ENCODE data around the gene DUOXA2. TPM values are rescaled to one million over a fixed set of nuclear protein-coding genes. Genes with fewer than 3 reads are reported as not detected.

Gene DUOXA2
- total and polyA plus RNA-seq, 2 donors (not counting 1 experiment from before 2014, with no cell fraction given) = not detected

GRCh38 chr15:45143946-45144345 is 29.8 kb downstream of the DUOXA2 start:
- no peaks in the 10 kb centered on the region for H3K9me3 ChIP-seq (ENCODE audit: control insufficient read depth, insufficient read depth, low read depth, low read length)
- H3K79me2 ChIP-seq (ENCODE audit: control insufficient read depth, insufficient read depth, low read length) = no peaks in the 10 kb centered on the region
- no peak overlapping the region for H3K27ac ChIP-seq (ENCODE audit: insufficient read depth, low read length)
- no peak overlapping the region for H3K9ac ChIP-seq (ENCODE audit: insufficient read depth, low read length)
- H3K4me3 ChIP-seq (replicated peaks in 1 of 4; ENCODE audit: control extremely low read depth in 1 of 4, insufficient read depth in 1 of 4, low read depth in 3 of 4, low read length in 4 of 4) = no peak overlapping the region
- H3K27me3 ChIP-seq (ENCODE audit: control insufficient read depth, insufficient read depth, low read length) = no peaks in the 10 kb centered on the region
- H3K36me3 ChIP-seq (ENCODE audit: control insufficient read depth, insufficient read depth, low read length) = no peaks in the 10 kb centered on the region
- no peak overlapping the region for H3K4me2 ChIP-seq (ENCODE audit: extremely low read depth, insufficient read depth, low read length)
- TF ChIP-seq EZH2 (IDR thresholded peaks at IDR 0.05; ENCODE audit: low read length, missing control alignments) (no peak), CTCF (conservative IDR thresholded peaks at IDR 0.05 in 1 of 2, IDR thresholded peaks at IDR 0.05 in 1 of 2; ENCODE audit: low read depth in 1 of 2, low read length in 2 of 2) (no peak)
- H2AFZ ChIP-seq (ENCODE audit: low read length) = no peak overlapping the region
- H4K20me1 ChIP-seq (ENCODE audit: control insufficient read depth, extremely low read depth, insufficient read depth, low read length) = no peaks in the 10 kb centered on the region
- DNase-seq (ENCODE audit: low read depth in 2 of 2) = no peak
- H3K4me1 ChIP-seq (ENCODE audit: control insufficient read depth, extremely low read depth, insufficient read depth, low read length) = no peaks in the 10 kb centered on the region

GRCh38 chr15:45144775-45145174 is 30.6 kb downstream of the DUOXA2 start:
- DNase-seq (ENCODE audit: low read depth in 2 of 2) = no peak
- no peaks in the 10 kb centered on the region for H3K79me2 ChIP-seq (ENCODE audit: control insufficient read depth, insufficient read depth, low read length)
- no peak overlapping the region for H3K4me3 ChIP-seq (replicated peaks in 1 of 4; ENCODE audit: control extremely low read depth in 1 of 4, insufficient read depth in 1 of 4, low read depth in 3 of 4, low read length in 4 of 4)
- H4K20me1 ChIP-seq (ENCODE audit: control insufficient read depth, extremely low read depth, insufficient read depth, low read length) = no peaks in the 10 kb centered on the region
- no peak overlapping the region for H3K9ac ChIP-seq (ENCODE audit: insufficient read depth, low read length)
- TF ChIP-seq CTCF (conservative IDR thresholded peaks at IDR 0.05 in 1 of 2, IDR thresholded peaks at IDR 0.05 in 1 of 2; ENCODE audit: low read depth in 1 of 2, low read length in 2 of 2) (no peak), EZH2 (IDR thresholded peaks at IDR 0.05; ENCODE audit: low read length, missing control alignments) (no peak)
- H3K4me1 ChIP-seq (ENCODE audit: control insufficient read depth, extremely low read depth, insufficient read depth, low read length) = no peaks in the 10 kb centered on the region
- H3K9me3 ChIP-seq (ENCODE audit: control insufficient read depth, insufficient read depth, low read depth, low read length) = no peaks in the 10 kb centered on the region
- H3K27ac ChIP-seq (ENCODE audit: insufficient read depth, low read length) = no peak overlapping the region
- H2AFZ ChIP-seq (ENCODE audit: low read length) = no peak overlapping the region
- H3K4me2 ChIP-seq (ENCODE audit: extremely low read depth, insufficient read depth, low read length) = no peak overlapping the region
- H3K27me3 ChIP-seq (ENCODE audit: control insufficient read depth, insufficient read depth, low read length) = no peaks in the 10 kb centered on the region
- H3K36me3 ChIP-seq (ENCODE audit: control insufficient read depth, insufficient read depth, low read length) = no peaks in the 10 kb centered on the region

- Histone ChIP-seq H3K79me2 (ENCODE audit: control insufficient read depth, insufficient read depth, low read length) (no peaks in the 10 kb centered on the region), H3K27me3 (ENCODE audit: control insufficient read depth, insufficient read depth, low read length) (no peaks in the 10 kb centered on the region), H3K27ac (ENCODE audit: insufficient read depth, low read length) (no peak overlapping the region), H2AFZ (ENCODE audit: low read length) (no peak overlapping the region), H3K4me3 (replicated peaks in 1 of 4; ENCODE audit: control extremely low read depth in 1 of 4, insufficient read depth in 1 of 4, low read depth in 3 of 4, low read length in 4 of 4) (no peak overlapping the region), H3K9ac (ENCODE audit: insufficient read depth, low read length) (no peak overlapping the region), H3K9me3 (ENCODE audit: control insufficient read depth, insufficient read depth, low read depth, low read length) (no peaks in the 10 kb centered on the region), H3K4me2 (ENCODE audit: extremely low read depth, insufficient read depth, low read length) (no peak overlapping the region), H4K20me1 (ENCODE audit: control insufficient read depth, extremely low read depth, insufficient read depth, low read length) (no peaks in the 10 kb centered on the region), H3K36me3 (ENCODE audit: control insufficient read depth, insufficient read depth, low read length) (no peaks in the 10 kb centered on the region), H3K4me1 (ENCODE audit: control insufficient read depth, extremely low read depth, insufficient read depth, low read length) (no peaks in the 10 kb centered on the region)
- no peak for DNase-seq (ENCODE audit: low read depth in 2 of 2)
- TF ChIP-seq CTCF (conservative IDR thresholded peaks at IDR 0.05 in 1 of 2, IDR thresholded peaks at IDR 0.05 in 1 of 2; ENCODE audit: low read depth in 1 of 2, low read length in 2 of 2) (no peak), EZH2 (IDR thresholded peaks at IDR 0.05; ENCODE audit: low read length, missing control alignments) (no peak)
Measured at GRCh38 chr15:45146405-45146804, 32.3 kb downstream of the DUOXA2 start.
